ENCODE measurements around the gene ZNF84.

- TF ChIP-seq CTCF (IDR thresholded peaks at IDR 0.05; ENCODE audit: low read depth, low read length) (no peak), EZH2phosphoT487 (IDR thresholded peaks at IDR 0.05; ENCODE audit: low read depth) (no peak)
Measured at GRCh38 chr12:133107121-133107520, 69.8 kb downstream of the ZNF84 start.
